Left lung (tissue), 10 donors: ENCODE data around the gene PAX7. TPM values are rescaled to one million over a fixed set of nuclear protein-coding genes. Genes with fewer than 3 reads are reported as not detected.
A peak's percentile ranks its signal among the peaks of the same experiment; 100 is the strongest.

Source experiments
- ATAC-seq: fragments of 200-7000 bp; cut with Tn5 transposase; one replicate; pipeline ENCODE4 v1.9.1; 2020; ENCODE audit warnings: moderate library complexity
- DNase-seq, 4 donors: peaks; one replicate each; pipeline ENCODE4 v3.0.0-alpha.2; 2013 to 2020
- H3K27ac ChIP-seq, 2 donors: fragments of 200-600 bp; sonication (generic) in 1 of 2; one replicate each; pipeline versions ENCODE4 v1.5.0 to v1.8.0; 2020 to 2021
- H3K27me3 ChIP-seq, 2 donors: fragments of 200-600 bp; sonication (generic) in 1 of 2; one replicate each; pipeline versions ENCODE4 v1.5.0 to v1.8.0; 2020 to 2021
- H3K36me3 ChIP-seq, 2 donors: fragments of 200-600 bp; sonication (generic) in 1 of 2; one replicate each; pipeline versions ENCODE4 v1.5.0 to v1.8.0; 2020 to 2021
- H3K4me1 ChIP-seq, 2 donors: fragments of 200-600 bp; one replicate each; pipeline ENCODE4 v1.8.0; 2021
- H3K4me3 ChIP-seq, 2 donors: fragments of 200-600 bp; sonication (generic) in 1 of 2; one replicate each; pipeline versions ENCODE4 v1.5.0 to v1.8.0; 2020 to 2021; ENCODE audit warnings: mild to moderate bottlenecking in 1 of 2
- H3K9me3 ChIP-seq, 2 donors: fragments of 200-600 bp; sonication (generic) in 1 of 2; one replicate each; pipeline versions ENCODE4 v1.5.0 to v1.8.0; 2020 to 2021
- CTCF ChIP-seq, 2 donors: fragments of 200-600 bp; sonication (generic) in 1 of 2; IDR thresholded peaks; one replicate each; pipeline versions ENCODE4 v1.5.0 to v1.8.0; 2021; ENCODE audit warnings: antibody characterized with exemption in 2 of 2
- intact Hi-C, 2 donors: fragments of 100-400 bp; cut with DNase I; formaldehyde crosslinking; loops; one replicate each; pipeline versions ENCODE4 v1.11.2 to v1.14.2; 2022
- polyA plus RNA-seq, 6 donors: library from polyadenylated mRNA; unstranded; fragments of 120-200 nt; gene quantifications; one replicate each; pipeline ENCODE4 v1.2.1, GENCODE V29; 2013; ENCODE audit not compliant: insufficient read length in 6 of 6
- total RNA-seq, 2 donors: library from RNA; stranded (reverse); fragmentation: NEBNext Ultra II Directional; extraction: Animal tissue kit (Norgen Biotek cat#: 25700); gene quantifications; one replicate each; pipeline ENCODE4 v1.2.1, GENCODE V29; 2021
- donor health status: DM: no; HTN: yes; CAD: no.
- donor health status: DM: no; HTN: no; CAD: no.

The PAX7 gene
- total and polyA plus RNA-seq, 8 donors: 0.03 TPM; not detected in 7

- Histone ChIP-seq H3K9me3 (no peaks in the 10 kb centered on the region), H3K36me3 (no peaks in the 10 kb centered on the region), H3K4me1 (no peaks in the 10 kb centered on the region), H3K27me3 (peaks cover 0 to 70% of the 10 kb centered on the region in 2 donors), H3K4me3 (no peak overlapping the region), H3K27ac (no peak overlapping the region)
- TF ChIP-seq CTCF (IDR thresholded peaks at IDR 0.05): no peak
- ATAC-seq (peak; percentile 21), DNase-seq (no peak)
- intact Hi-C loops: no loop called here
These were observed 37.4 kb downstream of the PAX7 start for GRCh38 chr1:18668046-18668445.

DNA sequence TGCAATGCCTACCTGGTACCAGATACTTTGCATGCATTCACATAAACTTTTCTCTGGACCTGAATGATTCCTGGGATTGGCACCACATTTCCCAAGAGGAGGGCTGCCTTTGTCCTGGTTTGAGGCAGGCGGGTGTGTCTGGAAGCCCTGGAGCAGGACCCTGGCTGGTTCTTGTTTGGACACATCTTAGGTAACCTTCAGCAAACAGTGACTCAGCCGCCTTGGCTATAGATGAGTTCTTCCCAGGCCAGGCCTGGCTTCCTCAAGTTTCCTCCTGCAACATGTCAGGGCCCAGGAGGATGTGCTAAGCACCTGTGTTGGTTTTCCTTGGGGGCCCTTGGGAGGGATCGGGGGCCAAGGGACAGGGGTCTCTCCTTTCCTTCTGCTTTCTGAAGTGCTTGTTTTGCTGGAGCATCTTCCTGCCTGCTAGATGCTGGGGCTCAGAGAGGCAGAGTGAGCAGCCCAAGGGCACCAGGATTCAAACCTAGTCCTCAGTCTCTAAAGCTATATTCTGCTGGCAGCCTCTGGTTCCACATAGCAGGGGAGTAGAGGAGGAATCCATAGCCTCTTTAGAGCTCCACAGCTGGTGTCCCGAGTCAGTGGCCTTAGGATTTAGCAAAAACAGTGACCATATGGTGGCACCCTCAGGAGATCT, 38.2 kb downstream of the PAX7 start:
- TF ChIP-seq CTCF (IDR thresholded peaks at IDR 0.05): no peak
- Histone ChIP-seq H3K4me3 (no peak overlapping the region), H3K4me1 (no peaks in the 10 kb centered on the region), H3K36me3 (no peaks in the 10 kb centered on the region), H3K9me3 (no peaks in the 10 kb centered on the region), H3K27ac (no peak overlapping the region), H3K27me3 (peaks cover 0 to 70% of the 10 kb centered on the region in 2 donors)
- intact Hi-C loops: no loop called here
- ATAC-seq: peak; percentile 85
- DNase-seq: peak in 1 of 4 donors; percentile 47

- DNase-seq: peak in 1 of 4 donors; percentile 40
- Histone ChIP-seq H3K9me3 (no peaks in the 10 kb centered on the region), H3K36me3 (no peaks in the 10 kb centered on the region), H3K27me3 (peaks cover 2 to 70% of the 10 kb centered on the region in 2 donors), H3K4me3 (no peak overlapping the region), H3K27ac (no peak overlapping the region), H3K4me1 (no peaks in the 10 kb centered on the region)
- peak; percentile 23 for ATAC-seq
- no peak for TF ChIP-seq CTCF (IDR thresholded peaks at IDR 0.05)
- intact Hi-C loops: no loop called here
These were observed 39.6 kb downstream of the PAX7 start for GRCh38 chr1:18670121-18670867.

DNA sequence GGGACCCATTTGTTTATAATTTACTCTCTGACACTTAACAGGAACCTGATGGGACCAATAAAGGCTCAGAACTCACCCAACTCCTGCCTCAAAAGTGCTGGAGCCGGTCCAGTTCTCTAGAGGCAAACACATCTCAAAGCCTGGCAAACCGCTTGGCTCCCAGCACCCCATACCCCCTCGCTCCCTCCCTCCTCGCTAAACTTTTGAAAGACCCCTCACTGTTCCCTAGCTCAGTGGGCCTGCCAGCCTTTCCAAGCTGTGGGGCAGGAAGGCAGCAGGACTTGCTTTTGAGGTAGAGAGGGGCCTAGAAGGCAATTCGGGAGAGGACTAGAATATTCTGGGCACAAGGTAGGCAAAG, 40.2 kb downstream of the PAX7 start:
- Histone ChIP-seq H3K27ac (no peak overlapping the region), H3K4me3 (no peak overlapping the region), H3K4me1 (no peaks in the 10 kb centered on the region), H3K9me3 (no peaks in the 10 kb centered on the region), H3K36me3 (no peaks in the 10 kb centered on the region), H3K27me3 (peaks cover 7 to 72% of the 10 kb centered on the region in 2 donors)
- intact Hi-C loops: no loop called here
- DNase-seq (no peak), ATAC-seq (no peak)
- no peak for TF ChIP-seq CTCF (IDR thresholded peaks at IDR 0.05)

GRCh38 chr1:18673976-18674375, 43.3 kb downstream of the PAX7 start:
- Histone ChIP-seq H3K9me3 (no peaks in the 10 kb centered on the region), H3K27me3 (peaks cover 7 to 81% of the 10 kb centered on the region in 2 donors), H3K27ac (no peak overlapping the region), H3K4me1 (no peaks in the 10 kb centered on the region), H3K36me3 (no peaks in the 10 kb centered on the region), H3K4me3 (no peak overlapping the region)
- ATAC-seq: no peak
- DNase-seq: no peak
- intact Hi-C loops: no loop called here
- no peak for TF ChIP-seq CTCF (IDR thresholded peaks at IDR 0.05)
